HG03045 (cell line): ENCODE results near the gene GID8.
A peak's percentile ranks its signal among the peaks of the same experiment; 100 is the strongest.

ENCODE experiments used
- ATAC-seq: cut with Tn5 transposase; IDR thresholded peaks from one replicate; pipeline ENCODE4 v1.9.1; 2021; ENCODE audit warnings: mild to moderate bottlenecking, moderate library complexity; ENCODE audit not compliant: unreplicated experiment

Gene GID8

DNA sequence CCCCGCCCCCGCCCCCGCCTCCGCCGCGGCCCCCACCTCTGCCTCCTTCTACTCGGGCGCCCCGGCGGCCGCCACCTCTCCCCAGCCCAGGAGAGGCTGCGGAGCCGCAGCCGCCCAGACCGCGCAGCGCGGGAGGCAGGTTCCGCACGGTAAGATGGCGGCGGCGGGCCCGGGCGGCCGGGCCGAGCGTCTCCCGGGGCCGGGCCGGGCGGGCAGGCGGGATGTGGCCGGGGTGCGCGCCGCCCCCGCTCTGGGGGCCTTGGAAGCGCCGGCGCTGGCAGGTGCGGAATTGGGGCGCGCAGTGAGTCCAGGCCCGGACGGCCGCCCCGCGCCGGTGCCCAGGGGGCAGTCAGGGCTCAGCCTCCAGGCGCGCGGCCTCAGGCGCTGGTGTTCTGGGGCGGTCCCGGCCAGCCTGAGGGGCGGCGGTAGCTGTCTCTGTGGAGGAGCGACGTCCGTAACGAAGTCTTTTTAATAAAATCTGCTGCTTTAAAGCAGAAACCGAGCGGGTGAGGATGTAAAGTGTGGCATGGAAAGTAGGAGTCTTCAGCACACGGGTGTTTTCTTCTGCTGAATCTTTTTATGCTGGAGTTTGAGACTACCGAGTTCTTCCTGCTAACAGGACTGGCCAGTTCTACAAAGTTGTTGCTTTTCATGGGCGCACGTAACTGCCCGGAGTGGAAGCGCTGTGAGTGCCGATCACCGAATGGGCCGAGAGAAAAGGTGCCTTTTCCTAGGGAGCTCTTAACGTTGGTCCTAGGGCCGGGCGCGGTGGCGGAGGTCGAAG is at the start of gene GID8:
Gene GID8 (plus strand): TSS at position 43 of the 784 bp plus-strand sequence. CDS start 3,356 bp downstream, outside the sequence.
- peak; percentile 44 for ATAC-seq

- no peak for ATAC-seq
Observed at GRCh38 chr20:62888406-62888805, 49.5 kb upstream of the GID8 start.

GRCh38 chr20:62888910-62889309 is 49.0 kb upstream of the GID8 start:
- ATAC-seq: no peak

- ATAC-seq: no peak
Observed at GRCh38 chr20:62889411-62889810, 48.5 kb upstream of the GID8 start.

DNA sequence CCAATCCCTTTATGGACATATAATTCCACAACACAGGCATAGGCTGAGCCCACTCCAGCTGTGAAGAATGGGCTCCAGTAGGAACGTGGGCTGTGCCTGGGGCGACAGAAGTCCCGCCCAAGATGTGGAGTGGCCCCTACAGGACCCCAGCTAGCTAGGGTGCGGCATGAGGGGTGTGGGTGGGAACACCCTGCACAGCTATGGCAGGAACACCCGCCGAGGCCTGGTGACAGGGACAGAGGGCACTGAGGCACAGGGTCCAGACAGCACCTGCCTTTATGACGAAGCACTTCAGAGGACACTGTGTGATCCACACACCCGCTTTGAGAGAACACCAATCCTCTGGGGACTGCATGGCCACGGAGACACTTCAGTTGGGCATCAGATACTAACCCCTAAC is 48.1 kb upstream of the GID8 start:
- ATAC-seq: no peak

DNA sequence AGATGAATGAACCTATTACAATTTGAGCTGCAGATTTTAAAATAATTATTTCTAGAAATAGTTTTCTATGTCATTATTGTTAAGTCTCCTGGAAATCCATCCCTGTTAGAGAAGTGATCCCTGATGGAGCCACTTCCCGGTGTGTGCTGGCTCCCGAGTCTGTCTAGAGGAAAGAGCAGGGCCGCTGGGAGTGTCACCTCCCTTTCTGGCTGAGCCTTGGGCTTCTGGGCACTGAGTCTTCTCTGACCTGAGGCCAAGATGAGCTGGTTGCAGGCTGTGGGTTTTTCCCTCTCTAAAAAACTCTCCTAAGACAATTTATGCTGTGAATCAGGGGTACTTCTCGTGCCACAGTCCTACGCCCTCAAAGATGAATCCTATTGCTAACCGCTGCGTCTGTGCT is 47.5 kb upstream of the GID8 start:
- ATAC-seq: no peak

DNA sequence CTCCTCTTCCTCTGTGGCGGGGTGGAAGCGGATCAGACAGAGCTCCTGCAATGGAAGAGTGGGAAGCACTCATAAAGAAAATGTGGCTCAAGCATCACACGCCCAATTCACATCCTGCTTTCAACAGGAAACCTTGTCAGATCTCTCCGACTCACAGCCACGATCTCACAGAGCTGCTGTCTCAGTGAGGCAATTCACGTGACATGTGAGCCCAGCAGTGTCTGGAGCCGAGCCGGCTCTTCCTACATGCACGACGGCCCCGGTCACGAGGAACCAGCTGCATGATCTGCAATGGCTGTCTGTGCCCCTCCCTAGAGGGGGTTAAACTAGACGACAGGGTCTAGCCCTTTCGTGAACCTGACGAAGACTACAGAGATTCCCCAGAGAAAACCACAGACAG is 46.8 kb upstream of the GID8 start:
- ATAC-seq: no peak

GRCh38 chr20:62892348-62893304 is 45.3 kb upstream of the GID8 start:
- ATAC-seq: no peak

DNA sequence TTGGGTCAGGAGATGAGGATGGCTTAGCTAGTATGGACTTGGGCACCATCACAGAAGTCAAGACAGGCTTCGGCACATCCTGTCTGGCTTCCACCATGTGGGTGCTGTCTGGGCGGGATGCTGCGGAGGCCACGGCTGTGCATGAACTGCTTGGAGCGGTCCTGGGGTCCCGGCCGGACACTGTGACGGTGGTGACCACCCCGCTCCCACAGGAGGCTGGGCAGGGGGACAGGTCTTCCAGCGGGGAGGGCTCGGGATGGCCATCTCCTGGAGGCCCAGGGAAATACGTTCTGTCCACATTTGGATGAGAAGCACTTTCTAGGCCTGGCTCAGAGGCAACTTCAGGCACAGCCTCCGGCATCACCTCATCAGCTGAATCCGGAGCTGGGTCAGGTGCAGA is 44.2 kb upstream of the GID8 start:
- ATAC-seq: no peak

DNA sequence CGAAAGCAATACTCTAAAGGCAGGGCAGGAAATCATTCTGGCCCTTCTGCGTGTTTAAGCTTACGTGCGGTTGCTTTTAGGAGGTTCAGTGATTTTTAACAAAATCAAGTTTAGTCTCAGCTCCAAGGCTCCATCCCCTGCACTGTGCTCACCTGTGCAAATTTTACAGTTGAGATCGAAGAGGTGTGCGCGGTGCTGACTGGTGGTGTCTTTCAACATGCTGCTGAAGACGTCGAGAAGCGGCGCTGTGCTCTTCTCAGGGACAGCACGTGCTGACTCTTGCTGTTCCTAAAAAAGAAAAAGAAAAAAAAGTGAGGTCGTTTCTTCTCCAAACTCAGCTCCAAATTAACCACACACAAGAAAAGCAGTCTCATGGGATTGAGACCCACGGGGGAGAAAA is 43.7 kb upstream of the GID8 start:
- no peak for ATAC-seq

- ATAC-seq: no peak
Observed at GRCh38 chr20:62895539-62895938, 42.4 kb upstream of the GID8 start.

DNA sequence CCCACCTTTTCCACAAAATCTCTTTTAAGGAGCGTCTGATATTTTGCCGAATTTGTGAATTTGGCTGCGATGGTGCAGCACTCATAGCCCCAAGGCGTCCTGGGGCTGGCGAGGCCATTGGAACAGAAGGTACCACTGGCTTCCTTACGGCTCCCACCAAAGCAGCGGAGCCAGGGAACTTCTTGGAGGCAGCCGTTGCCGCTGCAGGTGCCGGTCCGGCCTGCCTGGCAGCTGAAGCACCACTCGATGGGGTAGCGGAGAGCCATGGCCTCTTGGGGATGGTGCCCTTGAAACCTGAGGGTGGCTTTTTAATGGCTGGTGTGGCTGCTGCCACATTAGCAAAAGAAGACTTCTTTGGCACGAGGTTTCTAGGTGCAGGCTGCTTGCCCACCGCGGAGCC is 41.4 kb upstream of the GID8 start:
- ATAC-seq: no peak

GRCh38 chr20:62897666-62898065 is 40.3 kb upstream of the GID8 start:
- no peak for ATAC-seq

DNA sequence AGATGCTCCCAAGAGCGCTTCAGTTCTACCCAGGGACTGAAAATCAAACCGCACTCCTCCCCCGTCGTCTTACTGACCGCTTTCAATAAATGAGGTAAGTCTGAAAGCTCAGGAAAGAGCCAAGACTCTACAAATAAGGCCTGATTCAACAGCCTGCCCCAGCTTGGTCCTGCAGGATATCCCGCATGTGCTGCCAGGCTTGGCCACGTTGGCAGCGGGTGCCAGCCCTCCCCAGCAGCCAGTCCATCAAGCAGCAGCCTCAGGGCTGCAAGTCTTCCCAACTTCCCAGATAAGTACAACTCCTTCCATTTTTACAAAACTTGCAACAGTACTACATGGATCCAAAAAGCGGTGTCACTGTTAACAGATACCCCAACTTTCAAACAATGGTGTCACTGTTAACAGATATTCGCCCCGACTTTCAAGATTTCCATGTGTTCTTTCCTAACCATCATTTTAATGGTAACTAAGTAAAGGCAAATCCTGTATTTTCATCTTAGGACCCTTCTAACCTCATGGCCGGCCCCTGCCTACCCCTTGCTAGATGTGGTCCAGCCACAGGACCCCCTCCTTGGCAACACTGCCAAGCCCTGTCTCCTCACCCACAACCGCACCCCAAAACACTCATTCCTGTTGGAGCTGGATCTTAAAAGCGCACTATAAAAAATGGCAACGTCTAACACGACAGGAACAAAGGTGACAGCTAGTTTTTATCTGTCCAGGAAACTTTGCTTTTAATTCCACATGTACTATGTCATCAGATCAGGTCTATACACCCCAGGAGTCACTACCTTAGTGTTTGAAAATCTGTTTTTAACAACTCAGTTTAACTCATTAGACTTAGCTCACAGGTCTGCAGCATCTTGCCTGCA is 39.6 kb upstream of the GID8 start:
- ATAC-seq: no peak

DNA sequence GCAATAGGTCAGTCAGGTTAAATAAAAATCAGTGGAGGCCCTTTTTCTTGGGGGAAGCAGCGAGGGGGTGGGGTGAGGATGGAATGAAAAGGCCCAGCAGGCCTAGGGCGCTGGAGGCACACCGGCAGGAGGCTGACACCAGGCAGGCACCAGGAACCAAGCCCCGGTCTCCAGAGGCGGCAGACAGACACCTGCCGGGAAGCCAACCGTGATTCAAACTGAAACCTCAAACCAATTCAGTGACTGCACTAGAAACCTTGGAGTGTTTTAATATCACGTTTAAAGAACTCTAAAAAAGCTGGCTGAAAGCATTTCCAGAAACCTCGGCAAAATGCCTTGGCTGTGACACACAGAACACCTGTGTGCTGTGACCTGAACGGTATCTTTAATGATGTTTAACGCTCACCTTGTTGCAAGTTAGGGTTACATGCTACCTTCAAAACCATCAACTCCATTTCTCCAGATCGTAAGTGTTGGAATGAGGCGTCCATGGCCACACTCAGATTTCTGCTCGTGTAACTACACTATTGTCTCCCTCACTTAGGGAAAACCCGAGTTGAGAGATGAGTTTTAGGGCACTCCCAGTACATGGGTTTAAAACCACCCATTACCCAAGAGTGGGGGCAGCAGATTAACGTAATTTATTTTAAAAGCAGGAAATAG is 38.8 kb upstream of the GID8 start:
- ATAC-seq: no peak

DNA sequence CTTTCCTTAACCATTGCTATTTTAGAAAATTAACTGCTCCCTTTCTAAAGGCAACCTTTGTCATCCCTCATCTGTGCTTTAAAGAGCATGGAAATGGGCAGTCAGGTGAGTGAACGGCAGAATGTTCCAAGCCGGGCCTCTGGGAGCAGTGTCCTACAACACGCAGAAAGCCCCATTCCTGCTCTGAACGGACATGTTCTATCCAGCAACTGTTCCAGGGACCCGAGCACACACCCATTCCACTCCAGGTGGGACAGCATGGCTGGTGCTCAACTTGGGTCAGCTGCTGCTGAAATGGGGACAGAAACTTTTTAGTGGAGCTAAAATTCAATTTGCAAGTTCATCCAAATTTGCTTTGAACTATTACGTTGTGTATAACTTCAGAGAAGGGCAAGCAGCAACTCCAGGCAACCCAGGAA is 38.3 kb upstream of the GID8 start:
- ATAC-seq: no peak

DNA sequence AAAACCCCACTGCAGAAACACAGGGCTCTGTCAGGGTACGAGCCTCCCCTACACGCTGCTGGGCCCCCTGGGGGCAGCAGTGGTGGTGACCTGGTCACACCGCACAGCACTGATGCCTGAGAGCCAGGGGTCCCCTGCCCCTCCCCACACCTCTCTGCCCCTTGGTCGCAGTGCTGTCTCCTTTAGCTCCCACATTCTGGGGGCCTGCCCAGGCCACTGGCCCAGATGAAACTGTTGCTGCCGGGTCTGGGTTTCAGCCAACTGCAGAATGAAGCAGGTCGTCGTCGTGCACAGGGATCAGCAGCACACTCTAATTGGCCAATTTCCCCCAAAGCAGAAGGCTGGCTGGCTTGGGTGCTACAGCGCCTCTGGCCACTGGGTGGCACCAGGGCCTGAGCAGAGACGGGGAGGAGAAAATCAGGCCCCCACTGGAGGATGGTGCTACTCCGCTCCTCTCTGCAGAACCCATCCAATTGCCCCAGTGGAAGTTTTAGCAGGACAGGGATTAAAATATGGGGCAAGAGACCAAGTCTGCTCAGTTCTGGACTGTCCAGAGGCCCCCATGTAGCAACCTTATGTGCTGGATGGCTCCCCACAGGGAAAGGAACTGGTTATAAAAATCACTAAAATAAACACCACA is 37.8 kb upstream of the GID8 start:
- peak; percentile 62 for ATAC-seq

GRCh38 chr20:62900692-62901584 is 37.0 kb upstream of the GID8 start:
- ATAC-seq: peak; percentile 24

- ATAC-seq: no peak
Observed at GRCh38 chr20:62901891-62902290, 36.1 kb upstream of the GID8 start.
